ENCODE measurements around the gene OPN1MW3. TPM values are rescaled to one million over a fixed set of nuclear protein-coding genes. Genes with fewer than 3 reads are reported as not detected.
"Not testable (repeated sequence)": the region's sequence is repeated elsewhere in the genome, so short reads cannot be mapped to it uniquely, and the experiment has no call there.

Gene OPN1MW3
- total RNA-seq, 2 donors from 2014 or later = not detected

DNA sequence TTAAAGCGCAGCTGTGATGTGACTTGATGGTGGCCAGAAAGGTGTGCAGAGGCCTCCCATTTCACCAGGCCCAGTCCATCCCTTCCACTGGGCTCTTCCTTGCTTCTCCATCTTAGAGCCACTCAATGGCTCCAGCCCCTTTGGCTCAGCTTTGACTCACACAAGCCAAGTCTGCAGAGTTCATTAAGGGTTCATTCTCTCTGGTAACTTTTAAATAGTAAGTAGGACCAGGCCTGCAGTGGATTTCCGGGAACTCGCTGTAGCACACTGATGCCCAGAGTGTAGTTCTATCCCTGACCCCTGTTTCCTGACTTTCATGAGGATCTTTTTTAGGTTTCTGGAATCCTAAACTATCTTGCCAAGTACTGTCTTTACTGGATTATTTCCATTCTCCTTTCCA is 11.9 kb downstream of the OPN1MW3 start:
- not testable (repeated sequence) for H3K4me1 ChIP-seq; H3K27me3 ChIP-seq; H3K4me3 ChIP-seq; H3K27ac ChIP-seq; DNase-seq (ENCODE audit: low spot score); H3K9me3 ChIP-seq; H3K36me3 ChIP-seq

DNA sequence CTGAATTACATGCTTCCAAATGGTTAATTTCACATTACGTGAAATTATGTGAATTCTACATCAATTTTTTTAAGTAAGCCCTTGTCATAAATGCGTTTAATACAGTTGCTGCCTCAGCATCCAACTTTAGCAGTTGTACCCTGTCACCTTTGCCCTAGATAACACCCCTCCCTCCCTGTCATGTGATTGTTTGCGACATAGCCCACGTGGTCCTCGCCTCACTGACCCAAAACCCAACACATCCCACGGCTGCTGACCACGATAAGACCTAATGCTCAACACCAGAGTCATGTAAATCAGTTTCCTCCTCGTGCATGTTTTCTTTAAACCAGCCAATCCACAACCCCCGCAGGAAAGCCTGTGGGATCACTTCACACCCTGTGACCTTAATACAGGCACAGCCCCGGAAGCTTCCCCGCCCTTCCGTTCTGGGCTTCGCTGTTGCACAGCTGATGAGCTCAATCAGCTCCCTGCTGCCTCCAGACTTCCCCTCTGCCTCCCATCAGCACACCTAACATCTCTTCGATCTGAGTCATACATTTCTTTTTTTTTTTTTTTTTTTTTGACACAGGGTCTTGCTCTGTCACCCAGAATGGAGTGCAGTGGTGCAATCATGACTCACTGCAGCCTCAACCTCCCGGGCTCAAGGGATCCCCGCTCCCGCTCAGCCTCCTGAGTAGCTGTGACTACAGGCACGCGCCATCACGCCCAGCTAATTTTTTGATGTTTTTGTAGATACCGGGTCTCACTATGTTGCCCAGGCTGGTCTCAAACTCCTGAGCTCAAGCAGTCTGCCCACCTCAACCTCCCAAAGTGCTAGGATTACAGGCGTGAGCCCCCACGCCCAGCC is 27.3 kb downstream of the OPN1MW3 start:
- not testable (repeated sequence) for H3K4me3 ChIP-seq; H3K36me3 ChIP-seq; DNase-seq (ENCODE audit: low spot score); H3K9me3 ChIP-seq; H3K27ac ChIP-seq; H3K4me1 ChIP-seq; H3K27me3 ChIP-seq

DNA sequence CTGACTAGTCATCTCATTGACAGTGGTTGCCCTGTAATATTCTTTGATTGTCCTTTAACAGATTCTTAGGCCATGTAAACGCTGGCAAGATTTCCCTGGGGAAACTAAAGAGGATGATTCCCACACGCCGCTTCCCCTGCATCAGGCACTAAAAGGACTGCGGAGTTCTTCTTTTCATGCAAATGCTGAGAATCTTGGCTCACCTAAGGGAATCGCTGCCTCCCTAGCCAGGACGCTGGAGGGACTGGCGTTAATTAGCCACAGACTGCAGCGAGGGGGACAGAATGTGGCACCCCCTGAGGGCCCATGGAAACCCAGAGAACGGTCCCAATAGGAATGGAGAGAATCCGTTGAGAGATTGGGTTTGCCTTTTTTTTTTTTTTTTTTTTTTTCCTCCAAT is 29.0 kb downstream of the OPN1MW3 start:
- H3K9me3 ChIP-seq; H3K4me3 ChIP-seq; H3K4me1 ChIP-seq; H3K27me3 ChIP-seq; DNase-seq (ENCODE audit: low spot score); H3K27ac ChIP-seq; H3K36me3 ChIP-seq: not testable (repeated sequence)

DNA sequence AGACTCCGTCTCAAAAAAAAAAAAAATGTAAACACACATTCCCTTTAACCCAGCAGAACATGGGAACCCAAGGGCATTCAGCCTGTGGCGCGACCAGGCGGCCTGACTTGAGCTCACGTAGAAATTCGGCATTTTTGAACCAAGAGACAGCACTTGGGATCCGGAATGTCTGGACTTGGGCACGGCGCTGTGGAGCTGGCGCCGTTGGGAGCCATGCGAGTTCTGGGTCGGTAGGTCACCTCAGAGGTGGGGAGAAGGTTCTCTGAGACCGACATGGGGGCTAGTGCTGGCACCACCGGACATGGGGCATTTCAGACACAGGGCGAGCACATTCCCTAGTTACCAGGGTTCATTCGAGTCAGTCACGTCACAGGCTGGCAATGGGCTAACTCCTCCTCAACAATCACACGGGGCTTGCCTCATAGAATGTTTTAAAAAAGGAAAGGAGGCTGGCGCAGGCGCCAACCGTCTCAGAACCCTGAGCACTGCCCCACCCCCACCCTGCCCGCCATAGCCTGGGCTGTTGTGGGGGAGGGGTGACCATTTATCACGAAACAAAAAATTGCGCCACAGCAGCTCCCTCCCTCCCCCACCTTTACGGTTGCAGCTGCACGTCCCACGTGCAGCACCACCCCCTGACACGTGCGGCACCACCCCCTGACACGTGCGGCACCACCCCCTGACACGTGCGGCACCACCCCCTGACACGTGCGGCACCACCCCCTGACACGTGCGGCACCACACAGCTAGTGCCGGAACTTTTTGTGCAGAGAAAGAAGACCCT is 37.6 kb downstream of the OPN1MW3 start, which contains the start of gene TEX28:
Gene TEX28, minus strand, starts transcription at position 334 of the 784 bp plus-strand sequence. CDS start 3,007 bp downstream, outside the sequence.
- H3K27ac ChIP-seq = no peak within 1 kb of the TSS
- TF ChIP-seq, protein P1, sequence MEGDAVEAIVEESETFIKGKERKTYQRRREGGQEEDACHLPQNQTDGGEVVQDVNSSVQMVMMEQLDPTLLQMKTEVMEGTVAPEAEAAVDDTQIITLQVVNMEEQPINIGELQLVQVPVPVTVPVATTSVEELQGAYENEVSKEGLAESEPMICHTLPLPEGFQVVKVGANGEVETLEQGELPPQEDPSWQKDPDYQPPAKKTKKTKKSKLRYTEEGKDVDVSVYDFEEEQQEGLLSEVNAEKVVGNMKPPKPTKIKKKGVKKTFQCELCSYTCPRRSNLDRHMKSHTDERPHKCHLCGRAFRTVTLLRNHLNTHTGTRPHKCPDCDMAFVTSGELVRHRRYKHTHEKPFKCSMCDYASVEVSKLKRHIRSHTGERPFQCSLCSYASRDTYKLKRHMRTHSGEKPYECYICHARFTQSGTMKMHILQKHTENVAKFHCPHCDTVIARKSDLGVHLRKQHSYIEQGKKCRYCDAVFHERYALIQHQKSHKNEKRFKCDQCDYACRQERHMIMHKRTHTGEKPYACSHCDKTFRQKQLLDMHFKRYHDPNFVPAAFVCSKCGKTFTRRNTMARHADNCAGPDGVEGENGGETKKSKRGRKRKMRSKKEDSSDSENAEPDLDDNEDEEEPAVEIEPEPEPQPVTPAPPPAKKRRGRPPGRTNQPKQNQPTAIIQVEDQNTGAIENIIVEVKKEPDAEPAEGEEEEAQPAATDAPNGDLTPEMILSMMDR (IDR thresholded peaks at IDR 0.05) = no peak
- no peak for DNase-seq (ENCODE audit: low spot score)
- no peaks in the 10 kb centered on the region for H3K27me3 ChIP-seq
- H3K4me3 ChIP-seq = no peak within 1 kb of the TSS
- peaks cover 0 to 3% of the 10 kb centered on the region in 2 donors for H3K9me3 ChIP-seq
- H3K36me3 ChIP-seq = no peaks in the 10 kb centered on the region
- H3K4me1 ChIP-seq = no peaks in the 10 kb centered on the region

DNA sequence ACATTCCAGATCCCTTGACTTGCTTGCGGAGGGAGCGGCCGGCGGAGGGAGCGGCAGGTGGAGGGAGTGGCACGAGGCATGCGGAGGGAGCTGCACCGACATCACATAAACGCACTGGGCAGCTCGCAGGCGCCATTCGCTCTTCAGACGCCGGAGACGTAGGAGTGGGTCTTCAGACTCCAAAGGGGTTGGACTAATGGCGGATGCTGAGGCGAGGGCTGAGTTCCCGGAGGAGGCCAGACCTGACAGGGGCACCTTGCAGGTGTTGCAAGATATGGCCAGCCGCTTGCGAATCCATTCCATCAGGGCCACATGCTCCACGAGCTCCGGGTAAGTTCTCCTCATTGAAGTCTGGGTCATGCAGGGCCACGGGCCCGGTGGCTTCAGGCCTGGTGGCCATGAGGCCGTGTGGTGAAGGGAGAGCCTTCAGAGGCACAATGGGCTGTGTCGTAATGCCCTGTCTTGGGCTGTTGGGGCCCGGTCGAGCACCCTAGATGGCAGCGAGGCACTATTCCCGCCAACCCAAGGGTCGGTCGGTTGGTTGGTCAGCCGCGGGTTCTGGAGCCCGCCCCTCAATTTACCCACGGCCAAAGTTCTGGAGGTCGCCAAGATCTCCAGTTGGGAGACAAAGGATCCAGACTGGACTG is 38.4 kb downstream of the OPN1MW3 start, which contains the start of gene TKTL1:
Gene TKTL1, plus strand, starts transcription at position 132 of the 647 bp plus-strand sequence. Its CDS starts 65 bp downstream, at position 197.
- H3K27me3 ChIP-seq = no peaks in the 10 kb centered on the region
- H3K4me3 ChIP-seq = no peak within 1 kb of the TSS
- TF ChIP-seq, protein P1 (IDR thresholded peaks at IDR 0.05) = no peak
- no peak within 1 kb of the TSS for H3K27ac ChIP-seq
- DNase-seq (ENCODE audit: low spot score) = no peak
- no peaks in the 10 kb centered on the region for H3K4me1 ChIP-seq
- H3K36me3 ChIP-seq = no peaks in the 10 kb centered on the region
- H3K9me3 ChIP-seq = peaks cover 0 to 3% of the 10 kb centered on the region in 2 donors

DNA sequence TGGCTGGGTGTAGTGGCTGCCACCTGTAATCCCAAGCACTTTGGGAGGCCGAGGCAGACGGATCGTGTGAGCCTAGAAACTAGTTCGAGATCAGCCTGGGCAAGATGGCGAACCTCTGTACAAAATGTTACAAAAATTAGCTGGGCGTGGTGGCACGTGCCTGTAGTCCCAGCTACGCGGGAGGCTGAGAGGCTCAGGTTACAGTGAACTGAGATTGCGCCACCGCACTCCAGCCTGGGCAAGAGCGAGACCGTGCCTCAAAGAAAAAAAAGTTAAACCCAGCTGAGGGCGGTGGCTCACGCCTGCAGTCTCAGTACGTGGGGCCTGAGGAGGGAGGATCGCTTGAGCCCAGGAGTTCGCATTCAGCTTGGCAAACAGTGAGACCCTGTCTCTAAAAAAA is 39.3 kb downstream of the OPN1MW3 start:
- Histone ChIP-seq H3K36me3 (no peaks in the 10 kb centered on the region), H3K27ac (no peak overlapping the region), H3K27me3 (no peaks in the 10 kb centered on the region), H3K9me3 (peaks cover 0 to 3% of the 10 kb centered on the region in 2 donors), H3K4me3 (no peak overlapping the region), H3K4me1 (no peaks in the 10 kb centered on the region)
- TF ChIP-seq, protein P1 (IDR thresholded peaks at IDR 0.05) = no peak
- DNase-seq (ENCODE audit: low spot score) = no peak

DNA sequence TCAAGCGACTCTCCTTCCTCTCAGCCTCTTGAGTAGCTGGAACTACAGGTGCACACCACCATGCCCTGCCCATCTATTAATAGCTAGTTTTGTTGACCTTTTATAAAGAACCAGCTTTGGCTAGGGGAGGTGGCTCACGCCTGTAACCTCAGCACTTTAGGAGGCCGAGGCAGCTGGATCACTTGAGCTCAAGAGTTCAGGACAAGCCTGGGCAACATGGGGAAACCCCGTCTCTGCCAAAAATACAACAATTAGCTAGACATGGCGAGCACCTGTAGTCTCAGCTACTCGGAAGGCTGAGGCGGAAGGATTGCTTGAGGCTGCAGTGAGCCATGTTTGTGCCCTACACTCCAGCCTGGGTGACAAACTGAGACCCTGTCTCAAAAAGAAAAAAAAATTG is 40.9 kb downstream of the OPN1MW3 start:
- no peaks in the 10 kb centered on the region for H3K4me1 ChIP-seq
- H3K36me3 ChIP-seq = no peaks in the 10 kb centered on the region
- no peaks in the 10 kb centered on the region for H3K27me3 ChIP-seq
- H3K9me3 ChIP-seq = peaks cover 0 to 3% of the 10 kb centered on the region in 2 donors
- no peak for DNase-seq (ENCODE audit: low spot score)
- H3K4me3 ChIP-seq = no peak overlapping the region
- TF ChIP-seq, protein P1 (IDR thresholded peaks at IDR 0.05) = no peak
- no peak overlapping the region for H3K27ac ChIP-seq

All from right atrium auricular region (tissue), 2 donors.